ENCODE data around the gene CDH4. TPM values are rescaled to one million over a fixed set of nuclear protein-coding genes. Genes with fewer than 3 reads are reported as not detected.

The CDH4 gene
- total and polyA plus RNA-seq, 8 donors, result under 0.01 to 2.2 (median 0.11) TPM; not detected in 2

DNA sequence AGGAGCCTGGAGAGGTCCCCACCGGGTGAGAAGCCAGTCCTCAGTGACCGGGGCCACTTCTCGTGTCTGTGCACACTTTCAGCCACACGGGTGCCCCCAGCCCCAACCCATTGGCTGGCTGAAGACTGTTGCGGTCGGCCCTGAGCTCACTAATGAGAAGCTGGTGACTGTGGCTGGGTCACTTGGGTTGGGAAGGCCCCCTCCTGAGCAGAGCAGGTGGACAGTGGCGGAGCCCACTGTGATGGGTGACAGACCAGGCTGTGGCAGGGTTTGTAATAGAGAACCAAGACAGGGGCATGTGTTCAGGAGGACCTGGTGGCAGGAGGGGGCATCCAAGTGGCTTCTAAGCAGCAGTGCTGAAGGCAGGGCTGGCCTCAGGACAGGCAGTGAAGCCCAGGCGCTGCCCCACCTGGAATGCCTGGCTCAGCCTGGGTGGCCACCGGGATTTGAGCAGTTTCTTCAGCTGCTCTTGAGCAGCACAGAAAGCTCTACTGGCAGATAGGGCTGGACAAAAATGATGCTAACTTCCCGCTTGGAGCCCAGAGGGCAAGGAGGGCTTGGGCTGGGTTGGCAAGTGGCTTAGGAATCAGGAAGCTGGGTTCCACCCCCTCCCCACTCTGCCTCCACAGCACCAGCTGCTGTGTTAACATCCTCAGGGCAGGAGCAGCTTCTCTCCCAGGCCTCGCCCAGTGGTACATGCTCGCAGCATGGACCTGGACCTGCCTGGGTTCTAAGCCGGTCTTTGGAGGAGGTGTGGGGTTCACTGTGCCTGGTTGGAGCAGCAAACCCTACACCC, 256.4 kb downstream of the CDH4 start:
- H3K4me3 ChIP-seq, result no peak overlapping the region
- WGBS, 5 donors, result 56 to 74% (median 69%) methylated on average over 9 to 13 of the region's 13 CpGs
- no peak for TF ChIP-seq POLR2A (IDR thresholded peaks at IDR 0.05)
- TF ChIP-seq EP300 (IDR thresholded peaks at IDR 0.05), result no peak
- TF ChIP-seq POLR2AphosphoS5 (IDR thresholded peaks at IDR 0.05), result no peak
- no peak for TF ChIP-seq CTCF (IDR thresholded peaks at IDR 0.05)
- H3K36me3 ChIP-seq, result no peaks in the 10 kb centered on the region
- H3K27ac ChIP-seq, result no peak overlapping the region
- H3K9me3 ChIP-seq, result no peaks in the 10 kb centered on the region
- H3K4me1 ChIP-seq, result no peaks in the 10 kb centered on the region
- no peak for DNase-seq
- intact Hi-C loops (cut with DNase I; ENCODE audit: low total_unique reads), result no loop called here
- H3K27me3 ChIP-seq, result peaks cover 0 to 49% (median 0%) of the 10 kb centered on the region in 3 donors

- Histone ChIP-seq H3K27ac (no peak overlapping the region), H3K4me1 (no peaks in the 10 kb centered on the region), H3K9me3 (no peaks in the 10 kb centered on the region), H3K4me3 (no peak overlapping the region), H3K36me3 (no peaks in the 10 kb centered on the region), H3K27me3 (peaks cover 0 to 40% (median 4%) of the 10 kb centered on the region in 3 donors)
- no peak for DNase-seq
- 69 to 79% (median 71%) methylated on average over 7 of the region's 7 CpGs for WGBS, 5 donors
- TF ChIP-seq POLR2A (IDR thresholded peaks at IDR 0.05), result no peak
- TF ChIP-seq EP300 (IDR thresholded peaks at IDR 0.05), result no peak
- no peak for TF ChIP-seq POLR2AphosphoS5 (IDR thresholded peaks at IDR 0.05)
- no peak for TF ChIP-seq CTCF (IDR thresholded peaks at IDR 0.05)
- intact Hi-C loops (cut with DNase I; ENCODE audit: low total_unique reads), result no loop called here
Measured at GRCh38 chr20:61510778-61511330, 258.8 kb downstream of the CDH4 start.

GRCh38 chr20:61512475-61512874, 260.4 kb downstream of the CDH4 start:
- DNase-seq, result no peak
- TF ChIP-seq CTCF (IDR thresholded peaks at IDR 0.05) (no peak), POLR2AphosphoS5 (IDR thresholded peaks at IDR 0.05) (no peak), POLR2A (IDR thresholded peaks at IDR 0.05) (no peak), EP300 (IDR thresholded peaks at IDR 0.05) (no peak)
- Histone ChIP-seq H3K9me3 (no peaks in the 10 kb centered on the region), H3K27me3 (peaks cover 0 to 33% (median 5%) of the 10 kb centered on the region in 3 donors), H3K4me1 (no peaks in the 10 kb centered on the region), H3K27ac (no peak overlapping the region), H3K4me3 (no peak overlapping the region), H3K36me3 (no peaks in the 10 kb centered on the region)
- 82 to 92% (median 88%) methylated on average over 11 of the region's 11 CpGs for WGBS, 5 donors
- intact Hi-C loops (cut with DNase I; ENCODE audit: low total_unique reads), result no loop called here

DNA sequence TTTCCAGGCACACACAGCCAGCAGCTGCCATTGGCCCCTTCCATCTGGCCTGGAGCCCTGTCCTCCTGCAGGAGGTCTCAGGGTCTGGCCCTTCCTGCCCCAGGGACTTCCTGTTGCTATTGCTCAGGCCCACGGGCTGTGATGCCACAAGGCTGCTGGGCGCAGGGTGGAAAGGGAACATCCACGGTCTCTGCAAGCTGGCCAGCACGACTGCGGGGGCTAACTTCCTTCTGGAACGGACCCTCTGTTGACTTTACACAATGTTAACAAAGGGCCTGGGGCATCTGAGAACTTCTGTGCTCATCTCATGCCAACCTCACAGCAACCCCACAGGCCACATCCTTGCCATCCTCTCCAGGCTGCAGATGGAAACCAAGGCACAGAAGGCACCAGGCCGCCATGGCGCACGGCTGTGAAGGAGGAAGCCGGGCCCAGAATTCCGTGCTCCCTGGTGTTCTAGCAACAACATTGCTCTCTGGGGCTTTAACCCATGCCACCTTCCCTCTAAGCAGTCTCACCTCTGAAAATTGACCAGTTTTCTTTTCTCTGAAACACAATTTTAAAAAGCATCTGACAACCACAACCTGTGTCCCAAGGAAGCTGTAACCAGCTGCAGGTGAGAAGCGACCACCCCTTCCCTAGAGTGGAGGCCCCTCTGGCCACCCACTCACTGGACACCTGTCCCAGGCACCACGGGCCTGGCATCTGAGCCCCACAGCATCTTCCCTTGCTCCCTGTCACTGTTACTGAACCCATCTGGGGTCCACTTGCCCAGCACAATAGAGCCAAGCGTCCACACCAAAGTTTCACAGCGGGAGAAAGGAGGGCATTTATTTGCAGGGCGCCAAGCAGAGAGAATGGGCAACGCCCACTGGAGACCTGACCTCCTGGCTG, 261.3 kb downstream of the CDH4 start:
- Histone ChIP-seq H3K27ac (no peak overlapping the region), H3K4me3 (no peak overlapping the region), H3K36me3 (no peaks in the 10 kb centered on the region), H3K27me3 (peaks cover 0 to 25% (median 5%) of the 10 kb centered on the region in 3 donors), H3K4me1 (no peaks in the 10 kb centered on the region), H3K9me3 (no peaks in the 10 kb centered on the region)
- TF ChIP-seq CTCF (IDR thresholded peaks at IDR 0.05) (no peak), POLR2AphosphoS5 (IDR thresholded peaks at IDR 0.05) (no peak), POLR2A (IDR thresholded peaks at IDR 0.05) (no peak), EP300 (IDR thresholded peaks at IDR 0.05) (no peak)
- no peak for DNase-seq
- intact Hi-C loops (cut with DNase I; ENCODE audit: low total_unique reads), result no loop called here
- WGBS, 5 donors, result 73 to 83% (median 77%) methylated on average over 16 to 17 of the region's 17 CpGs
